Left ventricle myocardium inferior (tissue), 1 donor: ENCODE data around the gene DYNC1LI1. TPM values are rescaled to one million over a fixed set of nuclear protein-coding genes. Genes with fewer than 3 reads are reported as not detected.

Experiments used
- DNase-seq: peaks from one replicate; pipeline ENCODE4 v3.0.0-alpha.2; 2020
- H3K27ac ChIP-seq: fragments of 200-600 bp; replicated peaks from 2 replicates; pipeline ENCODE4 v1.8.0; 2021
- H3K27me3 ChIP-seq: fragments of 200-600 bp; 2 replicates; pipeline ENCODE4 v1.8.0; 2021; ENCODE audit warnings: low read depth
- H3K36me3 ChIP-seq: fragments of 200-600 bp; 2 replicates; pipeline ENCODE4 v1.8.0; 2021
- H3K4me1 ChIP-seq: fragments of 200-600 bp; 2 replicates; pipeline ENCODE4 v1.8.0; 2021
- H3K4me3 ChIP-seq: fragments of 200-600 bp; 2 replicates; pipeline ENCODE4 v1.8.0; 2021; ENCODE audit warnings: mild to moderate bottlenecking, moderate library complexity
- H3K9me3 ChIP-seq: fragments of 200-600 bp; replicated peaks from 2 replicates; pipeline ENCODE4 v1.8.0; 2021
- intact Hi-C: fragments of 100-400 bp; cut with micrococcal nuclease; formaldehyde crosslinking; loops from one replicate; pipeline ENCODE4 v1.11.0; 2022
- long read RNA-seq: library from polyadenylated mRNA; unstranded; transcript quantifications from one replicate; pipeline ENCODE4 v2.0.0, GENCODE V29; 2021
- total RNA-seq: library from RNA; stranded (reverse); fragmentation: NEBNext Ultra II Directional; extraction: Animal tissue kit (Norgen Biotek cat#: 25700); gene quantifications from one replicate; pipeline ENCODE4 v1.2.1, GENCODE V29; 2021
- TF ChIP-seq, protein P1 (sequence below): fragments of 200-600 bp; IDR thresholded peaks from 2 replicates; pipeline ENCODE4 v1.8.0; 2021; ENCODE audit warnings: antibody characterized with exemption, mild to moderate bottlenecking, borderline replicate concordance
- donor health status: DM: no; HTN: yes; CAD: no; lungs with severe emphysema.

DYNC1LI1 gene
- 53.8 TPM for total RNA-seq
- long read RNA-seq, transcript DYNC1LI1-201 (13 exons, 2,504 nt), result major isoform, 97 of 103 reads
- long read RNA-seq, partial matches to known transcripts, result 2 of 103 reads
- long read RNA-seq, other reads (novel, unspliced or antisense), result 4 of 103 reads

- Histone ChIP-seq H3K9me3 (no peaks in the 10 kb centered on the region), H3K36me3 (peaks cover 6% of the 10 kb centered on the region), H3K27ac (peak within 1 kb of the TSS; percentile 99), H3K27me3 (no peaks in the 10 kb centered on the region), H3K4me1 (peaks cover 64% of the 10 kb centered on the region), H3K4me3 (peak within 1 kb of the TSS; percentile 96)
- TF ChIP-seq, protein P1, sequence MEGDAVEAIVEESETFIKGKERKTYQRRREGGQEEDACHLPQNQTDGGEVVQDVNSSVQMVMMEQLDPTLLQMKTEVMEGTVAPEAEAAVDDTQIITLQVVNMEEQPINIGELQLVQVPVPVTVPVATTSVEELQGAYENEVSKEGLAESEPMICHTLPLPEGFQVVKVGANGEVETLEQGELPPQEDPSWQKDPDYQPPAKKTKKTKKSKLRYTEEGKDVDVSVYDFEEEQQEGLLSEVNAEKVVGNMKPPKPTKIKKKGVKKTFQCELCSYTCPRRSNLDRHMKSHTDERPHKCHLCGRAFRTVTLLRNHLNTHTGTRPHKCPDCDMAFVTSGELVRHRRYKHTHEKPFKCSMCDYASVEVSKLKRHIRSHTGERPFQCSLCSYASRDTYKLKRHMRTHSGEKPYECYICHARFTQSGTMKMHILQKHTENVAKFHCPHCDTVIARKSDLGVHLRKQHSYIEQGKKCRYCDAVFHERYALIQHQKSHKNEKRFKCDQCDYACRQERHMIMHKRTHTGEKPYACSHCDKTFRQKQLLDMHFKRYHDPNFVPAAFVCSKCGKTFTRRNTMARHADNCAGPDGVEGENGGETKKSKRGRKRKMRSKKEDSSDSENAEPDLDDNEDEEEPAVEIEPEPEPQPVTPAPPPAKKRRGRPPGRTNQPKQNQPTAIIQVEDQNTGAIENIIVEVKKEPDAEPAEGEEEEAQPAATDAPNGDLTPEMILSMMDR, result no peak
- intact Hi-C loops, result no loop called here
- DNase-seq, result peak; percentile 98
Measured at GRCh38 chr3:32570421-32571191, at the start of gene DYNC1LI1. Gene DYNC1LI1, minus strand, starts transcription at chr3:32570858. Its CDS starts 88 bp downstream, at chr3:32570770.

DNA sequence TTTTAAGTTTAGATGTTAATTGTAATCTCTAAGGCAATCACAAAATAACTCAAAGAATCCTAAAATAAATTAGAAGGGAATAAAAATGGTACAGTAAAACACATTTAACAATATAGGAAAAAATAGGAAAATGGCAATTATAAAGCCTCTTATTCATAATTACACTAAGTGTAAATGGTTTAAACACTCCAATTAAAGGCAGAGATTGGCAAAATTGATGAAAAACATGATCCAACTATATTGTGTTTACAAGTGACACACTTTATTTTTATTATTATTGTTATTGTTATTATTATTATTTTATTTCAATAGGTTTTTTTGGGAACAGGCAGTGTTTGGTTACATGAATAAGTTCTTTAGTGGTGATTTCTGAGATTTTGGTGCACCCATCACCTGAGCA is 48.7 kb upstream of the DYNC1LI1 start:
- no peak overlapping the region for H3K27ac ChIP-seq
- no peak overlapping the region for H3K4me3 ChIP-seq
- DNase-seq, result no peak
- intact Hi-C loops, result no loop called here
- TF ChIP-seq, protein P1, result no peak
- no peaks in the 10 kb centered on the region for H3K4me1 ChIP-seq
- peaks cover 21% of the 10 kb centered on the region for H3K9me3 ChIP-seq
- H3K36me3 ChIP-seq, result no peaks in the 10 kb centered on the region
- H3K27me3 ChIP-seq, result no peaks in the 10 kb centered on the region

- no peaks in the 10 kb centered on the region for H3K36me3 ChIP-seq
- H3K9me3 ChIP-seq, result peaks cover 21% of the 10 kb centered on the region
- TF ChIP-seq, protein P1, result no peak
- no peak overlapping the region for H3K27ac ChIP-seq
- H3K4me1 ChIP-seq, result no peaks in the 10 kb centered on the region
- intact Hi-C loops, result no loop called here
- DNase-seq, result no peak
- H3K27me3 ChIP-seq, result no peaks in the 10 kb centered on the region
- no peak overlapping the region for H3K4me3 ChIP-seq
Measured at GRCh38 chr3:32616267-32616962, 45.8 kb upstream of the DYNC1LI1 start.

DNA sequence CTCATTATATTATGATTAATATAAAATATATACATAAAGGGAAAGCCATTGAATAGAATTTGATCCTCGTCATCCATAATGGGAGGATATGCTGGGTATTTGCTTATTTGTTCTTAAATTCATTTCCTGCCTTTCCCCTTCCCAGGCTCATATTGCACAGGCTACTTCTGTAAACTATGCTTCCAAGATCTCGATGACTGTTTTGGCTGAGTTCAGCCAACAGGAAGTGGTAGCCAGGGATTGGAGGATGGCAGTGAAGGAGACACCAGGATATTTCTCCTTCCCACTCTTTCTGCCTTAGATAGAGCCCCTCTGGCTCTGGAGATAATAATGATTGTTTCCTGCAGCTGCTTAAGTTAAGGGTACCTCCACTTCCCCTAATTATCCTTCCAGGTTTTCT is 44.3 kb upstream of the DYNC1LI1 start:
- H3K36me3 ChIP-seq, result no peaks in the 10 kb centered on the region
- DNase-seq, result no peak
- TF ChIP-seq, protein P1, result no peak
- H3K27me3 ChIP-seq, result no peaks in the 10 kb centered on the region
- H3K9me3 ChIP-seq, result peaks cover 15% of the 10 kb centered on the region
- no peak overlapping the region for H3K4me3 ChIP-seq
- no peak overlapping the region for H3K27ac ChIP-seq
- intact Hi-C loops, result no loop called here
- no peaks in the 10 kb centered on the region for H3K4me1 ChIP-seq

DNA sequence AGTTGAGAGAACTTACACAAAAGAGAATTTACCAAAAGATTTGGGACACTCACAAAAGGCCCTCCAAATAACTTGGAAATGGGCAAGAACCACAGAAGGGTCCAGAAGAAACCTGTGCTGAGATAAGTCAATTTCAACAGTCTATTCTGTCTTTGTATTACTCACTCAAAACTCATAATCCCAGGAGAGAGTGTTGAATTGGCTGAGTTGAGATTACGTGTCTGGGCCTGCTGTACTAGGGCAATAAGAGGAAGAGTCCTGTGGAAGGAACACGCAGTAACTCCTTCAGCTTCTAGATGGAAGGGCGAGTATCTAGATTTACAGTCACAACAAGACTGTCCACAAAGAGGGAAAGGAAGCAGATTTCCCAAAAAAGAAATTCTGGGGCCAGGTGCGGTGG is 42.5 kb upstream of the DYNC1LI1 start:
- Histone ChIP-seq H3K27ac (peak overlapping the region; percentile 30), H3K4me1 (no peaks in the 10 kb centered on the region), H3K4me3 (no peak overlapping the region), H3K36me3 (no peaks in the 10 kb centered on the region), H3K9me3 (no peaks in the 10 kb centered on the region), H3K27me3 (no peaks in the 10 kb centered on the region)
- TF ChIP-seq, protein P1, result no peak
- DNase-seq, result no peak
- intact Hi-C loops, result no loop called here
